Astrocyte of the cerebellum (primary cell): Measurements from ENCODE around the gene NUDT1.

Experiments used
- DNase-seq: peaks from one replicate; pipeline ENCODE4 v3.0.0-alpha.2; 2011; ENCODE audit warnings: low read depth
- H3K4me3 ChIP-seq: 2 replicates; pipeline ENCODE4 v1.5.1; 2011; ENCODE audit warnings: mild to moderate bottlenecking, low read depth, low read length, moderate library complexity
- in situ Hi-C: cut with HindIII; loops from 2 replicates; pipeline ENCODE4 v1.10.0; 2017; ENCODE audit warnings: low sequenced_read_pairs
- TF ChIP-seq, protein P1 (sequence below): IDR thresholded peaks from 2 replicates; pipeline ENCODE4 v1.5.1; 2012; ENCODE audit warnings: low read length, low read depth, moderate library complexity, mild to moderate bottlenecking; ENCODE audit errors: missing control alignments

The NUDT1 gene

GRCh38 chr7:2220954-2221353, 21.1 kb upstream of the NUDT1 start:
- no peak for DNase-seq
- H3K4me3 ChIP-seq = no peak overlapping the region
- TF ChIP-seq, protein P1, sequence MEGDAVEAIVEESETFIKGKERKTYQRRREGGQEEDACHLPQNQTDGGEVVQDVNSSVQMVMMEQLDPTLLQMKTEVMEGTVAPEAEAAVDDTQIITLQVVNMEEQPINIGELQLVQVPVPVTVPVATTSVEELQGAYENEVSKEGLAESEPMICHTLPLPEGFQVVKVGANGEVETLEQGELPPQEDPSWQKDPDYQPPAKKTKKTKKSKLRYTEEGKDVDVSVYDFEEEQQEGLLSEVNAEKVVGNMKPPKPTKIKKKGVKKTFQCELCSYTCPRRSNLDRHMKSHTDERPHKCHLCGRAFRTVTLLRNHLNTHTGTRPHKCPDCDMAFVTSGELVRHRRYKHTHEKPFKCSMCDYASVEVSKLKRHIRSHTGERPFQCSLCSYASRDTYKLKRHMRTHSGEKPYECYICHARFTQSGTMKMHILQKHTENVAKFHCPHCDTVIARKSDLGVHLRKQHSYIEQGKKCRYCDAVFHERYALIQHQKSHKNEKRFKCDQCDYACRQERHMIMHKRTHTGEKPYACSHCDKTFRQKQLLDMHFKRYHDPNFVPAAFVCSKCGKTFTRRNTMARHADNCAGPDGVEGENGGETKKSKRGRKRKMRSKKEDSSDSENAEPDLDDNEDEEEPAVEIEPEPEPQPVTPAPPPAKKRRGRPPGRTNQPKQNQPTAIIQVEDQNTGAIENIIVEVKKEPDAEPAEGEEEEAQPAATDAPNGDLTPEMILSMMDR = no peak
- in situ Hi-C loops = no loop called here

DNA sequence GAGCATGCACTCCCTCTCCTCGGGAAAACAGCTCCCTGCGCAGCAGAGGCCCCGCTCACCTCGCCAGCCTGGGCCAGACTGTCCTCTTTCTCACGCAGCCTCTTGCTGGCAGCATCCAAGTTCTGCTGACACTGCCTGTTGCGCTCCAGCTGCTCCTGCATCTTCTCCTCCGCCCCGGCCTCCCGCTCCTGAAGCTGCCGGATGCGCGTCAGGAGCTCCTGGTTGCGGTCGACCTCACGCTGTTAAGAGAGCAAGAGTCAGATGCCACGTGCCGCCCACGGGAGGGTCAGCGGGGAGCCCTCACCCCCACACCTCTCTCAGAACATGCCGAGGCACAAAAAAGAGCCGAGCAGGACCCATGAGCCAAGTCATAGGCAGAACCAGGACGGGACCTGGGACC, 19.5 kb upstream of the NUDT1 start:
- DNase-seq = no peak
- no peak overlapping the region for H3K4me3 ChIP-seq
- in situ Hi-C loops = no loop called here
- TF ChIP-seq, protein P1 = no peak

DNA sequence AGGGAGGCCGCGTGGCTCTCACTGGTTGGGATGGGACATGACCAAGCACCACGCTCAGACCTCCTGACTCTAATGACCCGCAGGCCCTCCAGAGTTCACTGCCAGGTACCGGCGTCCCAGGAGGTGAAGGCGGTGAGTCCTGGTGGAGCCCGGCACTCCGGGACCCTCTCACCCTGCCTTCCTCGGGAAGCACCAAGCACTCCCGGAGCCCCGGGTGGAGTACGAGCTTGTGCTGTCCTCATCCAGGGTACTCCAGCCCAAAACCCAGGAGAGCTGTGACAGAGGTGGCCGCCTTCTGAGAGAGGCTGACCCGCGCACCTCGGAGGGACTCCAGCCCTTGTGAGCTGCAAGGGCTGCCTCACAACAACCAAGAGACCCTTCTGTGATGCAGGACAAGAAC, 18.7 kb upstream of the NUDT1 start:
- H3K4me3 ChIP-seq = no peak overlapping the region
- TF ChIP-seq, protein P1 = no peak
- no peak for DNase-seq
- in situ Hi-C loops = no loop called here

- H3K4me3 ChIP-seq = no peak overlapping the region
- no peak for DNase-seq
- in situ Hi-C loops = no loop called here
- TF ChIP-seq, protein P1 = no peak
Observed at GRCh38 chr7:2224491-2224928, 17.5 kb upstream of the NUDT1 start.

- TF ChIP-seq, protein P1 = no peak
- in situ Hi-C loops = no loop called here
- DNase-seq = no peak
- H3K4me3 ChIP-seq = no peak overlapping the region
Observed at GRCh38 chr7:2224934-2225333, 17.1 kb upstream of the NUDT1 start.

- in situ Hi-C loops = no loop called here
- no peak for DNase-seq
- TF ChIP-seq, protein P1 = no peak
Observed at GRCh38 chr7:2225336-2225735, 16.7 kb upstream of the NUDT1 start.

GRCh38 chr7:2225830-2226229, 16.2 kb upstream of the NUDT1 start:
- no peak overlapping the region for H3K4me3 ChIP-seq
- in situ Hi-C loops = no loop called here
- no peak for DNase-seq
- TF ChIP-seq, protein P1 = no peak

More at GRCh38 chr7:2225336-2225735, 16.7 kb upstream of the NUDT1 start:
- no peak overlapping the region for H3K4me3 ChIP-seq
